ENCODE measurements around the gene MRPL51. TPM values are rescaled to one million over a fixed set of nuclear protein-coding genes. Genes with fewer than 3 reads are reported as not detected.

The MRPL51 gene
- total and polyA plus RNA-seq, 2 donors (not counting 1 experiment from before 2014, with no cell fraction given): 18.6 to 72.6 TPM

DNA sequence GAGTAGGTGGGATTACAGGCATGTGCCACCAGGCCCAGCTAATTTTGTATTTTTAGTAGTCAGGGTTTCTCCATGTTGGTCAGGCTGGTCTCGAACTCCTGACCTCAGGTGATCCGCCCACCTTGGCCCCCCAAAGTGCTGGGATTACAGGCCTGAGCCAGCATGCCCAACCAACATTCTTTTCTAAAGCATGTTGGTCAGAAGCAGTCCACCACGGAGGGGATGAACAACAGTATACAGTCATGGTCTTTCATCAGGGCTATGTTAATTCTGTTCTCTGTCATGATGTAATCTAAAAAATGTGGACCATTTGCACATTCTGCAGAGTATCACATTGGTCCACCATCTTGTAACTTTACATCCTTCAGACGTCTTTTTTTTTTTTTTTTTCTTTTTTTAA, 3.6 kb downstream of the MRPL51 start:
- Histone ChIP-seq H3K4me1 (ENCODE audit: control insufficient read depth in 2 of 2, insufficient read depth in 2 of 2, low read length in 2 of 2) (peaks cover 9 to 13% of the 10 kb centered on the region in 2 donors), H3K36me3 (replicated peaks in 1 of 2; ENCODE audit: control extremely low read depth in 1 of 2, control insufficient read depth in 1 of 2, extremely low read depth in 1 of 2, insufficient read depth in 2 of 2, low read length in 1 of 2) (peaks cover 2 to 10% of the 10 kb centered on the region in 2 experiments), H3K79me2 (ENCODE audit: control insufficient read depth, insufficient read depth, low read length) (peaks cover 7% of the 10 kb centered on the region), H3K9ac (ENCODE audit: low read length) (no peak overlapping the region), H3K4me3 (ENCODE audit: control extremely low read depth in 1 of 5, extremely low read depth in 1 of 5, insufficient read depth in 1 of 5, low read depth in 2 of 5, low read length in 4 of 5) (no peak overlapping the region), H3K4me2 (replicated peaks; ENCODE audit: low read depth, low read length, poor library complexity, severe bottlenecking) (no peak overlapping the region), H2AFZ (ENCODE audit: insufficient read depth, low read depth, low read length, poor library complexity, severe bottlenecking) (no peak overlapping the region), H3K27ac (ENCODE audit: low read length in 2 of 2) (no peak overlapping the region), H4K20me1 (ENCODE audit: control insufficient read depth, insufficient read depth, low read length, poor library complexity, severe bottlenecking) (no peaks in the 10 kb centered on the region), H3K9me3 (ENCODE audit: control extremely low read depth in 1 of 3, control insufficient read depth in 2 of 3, insufficient read depth in 1 of 3, low read length in 2 of 3) (no peaks in the 10 kb centered on the region), H3K27me3 (replicated peaks in 1 of 4; ENCODE audit: control extremely low read depth in 1 of 4, control insufficient read depth in 3 of 4, insufficient read depth in 4 of 4, low read length in 3 of 4) (no peaks in the 10 kb centered on the region)
- CTCF ChIA-PET: no interaction called here
- intact Hi-C loops (cut with micrococcal nuclease): no loop called here
- no peaks in the 10 kb centered on the region for H3K9me3 Mint-ChIP-seq (ENCODE audit: insufficient read depth)
- TF ChIP-seq, protein P1, sequence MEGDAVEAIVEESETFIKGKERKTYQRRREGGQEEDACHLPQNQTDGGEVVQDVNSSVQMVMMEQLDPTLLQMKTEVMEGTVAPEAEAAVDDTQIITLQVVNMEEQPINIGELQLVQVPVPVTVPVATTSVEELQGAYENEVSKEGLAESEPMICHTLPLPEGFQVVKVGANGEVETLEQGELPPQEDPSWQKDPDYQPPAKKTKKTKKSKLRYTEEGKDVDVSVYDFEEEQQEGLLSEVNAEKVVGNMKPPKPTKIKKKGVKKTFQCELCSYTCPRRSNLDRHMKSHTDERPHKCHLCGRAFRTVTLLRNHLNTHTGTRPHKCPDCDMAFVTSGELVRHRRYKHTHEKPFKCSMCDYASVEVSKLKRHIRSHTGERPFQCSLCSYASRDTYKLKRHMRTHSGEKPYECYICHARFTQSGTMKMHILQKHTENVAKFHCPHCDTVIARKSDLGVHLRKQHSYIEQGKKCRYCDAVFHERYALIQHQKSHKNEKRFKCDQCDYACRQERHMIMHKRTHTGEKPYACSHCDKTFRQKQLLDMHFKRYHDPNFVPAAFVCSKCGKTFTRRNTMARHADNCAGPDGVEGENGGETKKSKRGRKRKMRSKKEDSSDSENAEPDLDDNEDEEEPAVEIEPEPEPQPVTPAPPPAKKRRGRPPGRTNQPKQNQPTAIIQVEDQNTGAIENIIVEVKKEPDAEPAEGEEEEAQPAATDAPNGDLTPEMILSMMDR (IDR thresholded peaks at IDR 0.05): no peak
- no peak for TF ChIP-seq EZH2 (IDR thresholded peaks at IDR 0.05; ENCODE audit: borderline replicate concordance, insufficient read depth, low read depth, low read length, poor library complexity, severe bottlenecking)
- POLR2A ChIA-PET: interaction anchor here (0.6 to 0.7 kb wide), 2 partner anchors 13 to 46 kb away, joined by 5 to 7 read pairs; no protein-coding TSS in a partner anchor
- peaks cover 16% of the 10 kb centered on the region for H3K4me1 Mint-ChIP-seq
- no peak overlapping the region for H3K4me3 Mint-ChIP-seq
- ATAC-seq (ENCODE audit: low read depth) (no peak), DNase-seq (no peak)
- 88% methylated on average over 3 of the region's 4 CpGs for WGBS (ENCODE audit: insufficient coverage)
- no peaks in the 10 kb centered on the region for H3K27me3 Mint-ChIP-seq
- no peak overlapping the region for H3K27ac Mint-ChIP-seq

DNA sequence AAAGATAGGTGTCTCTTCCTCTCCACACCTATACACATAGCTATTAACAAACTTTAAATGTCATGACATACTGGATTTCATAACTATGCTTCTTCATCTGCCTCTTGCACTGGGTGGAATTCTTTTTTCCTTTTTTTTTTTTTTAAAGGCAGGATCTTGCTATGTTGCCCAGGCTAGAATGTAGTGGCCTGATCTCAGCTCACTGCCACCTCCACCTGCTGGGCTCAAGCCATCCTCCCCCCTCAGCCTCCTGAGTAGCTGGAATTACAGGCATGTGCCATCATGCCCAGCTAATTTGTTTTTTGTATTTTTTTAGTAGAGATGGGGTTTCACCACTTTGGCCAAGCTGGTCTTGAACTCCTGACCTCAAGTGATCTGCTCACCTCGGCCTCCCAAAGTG, 4.8 kb downstream of the MRPL51 start:
- CTCF ChIA-PET: interaction anchor here (0.8 kb wide), 1 partner anchor 18 kb away, joined by 3 read pairs; the partner anchor contains the start of gene VAMP1

More for the DNA sequence above, 4.8 kb downstream of the MRPL51 start:
- no CpG with 5 or more reads among the region's 1 CpG for WGBS (ENCODE audit: insufficient coverage)
- no peaks in the 10 kb centered on the region for H3K9me3 Mint-ChIP-seq (ENCODE audit: insufficient read depth)
- H3K79me2 ChIP-seq (ENCODE audit: control insufficient read depth, insufficient read depth, low read length): peaks cover 7% of the 10 kb centered on the region
- H4K20me1 ChIP-seq (ENCODE audit: control insufficient read depth, insufficient read depth, low read length, poor library complexity, severe bottlenecking): no peaks in the 10 kb centered on the region
- no peak overlapping the region for H2AFZ ChIP-seq (ENCODE audit: insufficient read depth, low read depth, low read length, poor library complexity, severe bottlenecking)
- H3K4me3 ChIP-seq (ENCODE audit: control extremely low read depth in 1 of 5, extremely low read depth in 1 of 5, insufficient read depth in 1 of 5, low read depth in 2 of 5, low read length in 4 of 5): no peak overlapping the region
- H3K4me1 Mint-ChIP-seq: peaks cover 11% of the 10 kb centered on the region
- DNase-seq (no peak), ATAC-seq (ENCODE audit: low read depth) (no peak)
- intact Hi-C loops (cut with micrococcal nuclease): no loop called here
- H3K4me3 Mint-ChIP-seq: no peak overlapping the region
- no peak overlapping the region for H3K27ac Mint-ChIP-seq
- peaks cover 2 to 10% of the 10 kb centered on the region in 2 experiments for H3K36me3 ChIP-seq (replicated peaks in 1 of 2; ENCODE audit: control extremely low read depth in 1 of 2, control insufficient read depth in 1 of 2, extremely low read depth in 1 of 2, insufficient read depth in 2 of 2, low read length in 1 of 2)
- H3K4me2 ChIP-seq (replicated peaks; ENCODE audit: low read depth, low read length, poor library complexity, severe bottlenecking): no peak overlapping the region
- POLR2A ChIA-PET: interaction anchor here (0.6 to 0.7 kb wide), 2 partner anchors 18 to 30 kb away, joined by 3 to 4 read pairs; partner anchors contain the start of gene VAMP1
- H3K27ac ChIP-seq (ENCODE audit: low read length in 2 of 2): no peak overlapping the region
- H3K27me3 Mint-ChIP-seq: no peaks in the 10 kb centered on the region
- TF ChIP-seq, protein P1 (IDR thresholded peaks at IDR 0.05): no peak
- TF ChIP-seq EZH2 (IDR thresholded peaks at IDR 0.05; ENCODE audit: borderline replicate concordance, insufficient read depth, low read depth, low read length, poor library complexity, severe bottlenecking): no peak
- H3K27me3 ChIP-seq (replicated peaks in 1 of 4; ENCODE audit: control extremely low read depth in 1 of 4, control insufficient read depth in 3 of 4, insufficient read depth in 4 of 4, low read length in 3 of 4): no peaks in the 10 kb centered on the region
- H3K9ac ChIP-seq (ENCODE audit: low read length): no peak overlapping the region
- H3K4me1 ChIP-seq (ENCODE audit: control insufficient read depth in 2 of 2, insufficient read depth in 2 of 2, low read length in 2 of 2): peaks cover 7 to 10% of the 10 kb centered on the region in 2 donors
- no peaks in the 10 kb centered on the region for H3K9me3 ChIP-seq (ENCODE audit: control extremely low read depth in 1 of 3, control insufficient read depth in 2 of 3, insufficient read depth in 1 of 3, low read length in 2 of 3)
